Muscle of back (tissue), 11 donors: ENCODE measurements around the gene C11orf98. TPM values are rescaled to one million over a fixed set of nuclear protein-coding genes. Genes with fewer than 3 reads are reported as not detected.

Experiments
- DNase-seq, 3 donors: peaks; one replicate each; pipeline versions ENCODE4 v3.0.0 to v3.0.0-alpha.2; 2013
- polyA plus RNA-seq, 10 donors: library from polyadenylated mRNA; unstranded; fragments of 120-200 nt; gene quantifications; one replicate each; pipeline ENCODE4 v1.2.1, GENCODE V29; 2013; ENCODE audit not compliant: insufficient read length in 10 of 10

Gene C11orf98
- polyA plus RNA-seq, 10 donors, result 30.0 to 44.8 (median 33.0) TPM

GRCh38 chr11:62614275-62614674, 50.7 kb downstream of the C11orf98 start:
- DNase-seq, result no peak

- DNase-seq, result peak in 1 of 3 donors; percentile 53
These were observed 51.7 kb downstream of the C11orf98 start for GRCh38 chr11:62613291-62613778.

Other genes with a start within 250 kb of the C11orf98 start
- not detected for gene SCGB1A1, start 246.2 kb downstream of the C11orf98 start, polyA plus RNA-seq
- gene AHNAK, start 118.4 kb downstream of the C11orf98 start, polyA plus RNA-seq, result 100 to 1,000 TPM; 269 to 408 (median 312) TPM
- gene EEF1G, start 91.3 kb downstream of the C11orf98 start, polyA plus RNA-seq, result 1,000 to 10,000 TPM; 2,727 to 3,805 (median 3,280) TPM
- 10 to 100 TPM; 11.6 to 17.7 (median 13.8) TPM for gene TUT1, start 73.7 kb downstream of the C11orf98 start, polyA plus RNA-seq
- 10 to 100 TPM; 36.9 to 56.4 (median 44.1) TPM for gene MTA2, start 63.3 kb downstream of the C11orf98 start, polyA plus RNA-seq
- gene EML3, start 52.4 kb downstream of the C11orf98 start, polyA plus RNA-seq, result 10 to 100 TPM; 11.9 to 25.3 (median 17.7) TPM
- 1 to 10 TPM in 8 of 10 donors, under 1 TPM in 2; 0.69 to 2.4 (median 1.6) TPM for gene ROM1, start 52.0 kb downstream of the C11orf98 start, polyA plus RNA-seq
- 10 to 100 TPM; 13.3 to 22.3 (median 18.7) TPM for gene B3GAT3, start 43.2 kb downstream of the C11orf98 start, polyA plus RNA-seq
- gene GANAB, start 18.6 kb downstream of the C11orf98 start, polyA plus RNA-seq, result 100 to 1,000 TPM; 145 to 211 (median 165) TPM
- 10 to 100 TPM in 6 of 10 donors, 1 to 10 TPM in 4; 9.0 to 13.9 (median 11.1) TPM for gene INTS5, start 11.9 kb downstream of the C11orf98 start, polyA plus RNA-seq
- 1 to 10 TPM; 1.8 to 4.9 (median 3.1) TPM for gene CSKMT, start 102 bp upstream of the C11orf98 start, polyA plus RNA-seq
- 1 to 10 TPM; 4.5 to 8.3 (median 5.7) TPM for gene UQCC3, start 6.5 kb upstream of the C11orf98 start, polyA plus RNA-seq
- gene LBHD1, start 7.1 kb upstream of the C11orf98 start, polyA plus RNA-seq, result 1 to 10 TPM; 3.0 to 8.4 (median 6.6) TPM
- 100 to 1,000 TPM in 9 of 10 donors, 10 to 100 TPM in 1; 96.1 to 155 (median 130) TPM for gene UBXN1, start 13.9 kb upstream of the C11orf98 start, polyA plus RNA-seq
- 10 to 100 TPM; 12.8 to 31.1 (median 20.4) TPM for gene LRRN4CL, start 24.3 kb upstream of the C11orf98 start, polyA plus RNA-seq
- 10 to 100 TPM; 15.1 to 24.5 (median 22.0) TPM for gene BSCL2, start 42.2 kb upstream of the C11orf98 start, polyA plus RNA-seq
- gene GNG3, start 42.5 kb upstream of the C11orf98 start, polyA plus RNA-seq, result 1 to 10 TPM in 2 of 10 donors, under 1 TPM in 5, not detected in 3; 0.35 to 1.5 (median 0.66) TPM
- gene HNRNPUL2, start 62.2 kb upstream of the C11orf98 start, polyA plus RNA-seq, result 10 to 100 TPM; 40.7 to 61.0 (median 47.6) TPM
- 10 to 100 TPM; 22.8 to 32.2 (median 30.1) TPM for gene TTC9C, start 63.3 kb upstream of the C11orf98 start, polyA plus RNA-seq
- 1 to 10 TPM; 3.2 to 5.1 (median 3.9) TPM for gene ZBTB3, start 89.0 kb upstream of the C11orf98 start, polyA plus RNA-seq
- gene POLR2G, start 96.4 kb upstream of the C11orf98 start, polyA plus RNA-seq, result 100 to 1,000 TPM in 1 of 10 donors, 10 to 100 TPM in 9; 81.9 to 102 (median 89.2) TPM
- gene TAF6L, start 106.2 kb upstream of the C11orf98 start, polyA plus RNA-seq, result 10 to 100 TPM; 11.5 to 16.6 (median 14.2) TPM
- gene TMEM179B, start 122.2 kb upstream of the C11orf98 start, polyA plus RNA-seq, result 10 to 100 TPM; 24.7 to 29.1 (median 27.6) TPM
- 10 to 100 TPM; 10.6 to 17.0 (median 15.2) TPM for gene TMEM223, start 126.8 kb upstream of the C11orf98 start, polyA plus RNA-seq
- gene NXF1, start 140.2 kb upstream of the C11orf98 start, polyA plus RNA-seq, result 10 to 100 TPM; 59.6 to 85.7 (median 65.7) TPM
- gene STX5, start 166.8 kb upstream of the C11orf98 start, polyA plus RNA-seq, result 10 to 100 TPM; 32.7 to 42.6 (median 35.0) TPM
- not detected for gene TEX54, start 167.6 kb upstream of the C11orf98 start, polyA plus RNA-seq
- 10 to 100 TPM; 25.5 to 35.1 (median 31.0) TPM for gene WDR74, start 174.4 kb upstream of the C11orf98 start, polyA plus RNA-seq
- 10 to 100 TPM; 33.4 to 60.9 (median 42.8) TPM for gene SLC3A2, start 215.7 kb upstream of the C11orf98 start, polyA plus RNA-seq